Measurements from ENCODE around the gene CCDC192. TPM values are rescaled to one million over a fixed set of nuclear protein-coding genes. Genes with fewer than 3 reads are reported as not detected.

The CCDC192 gene
- total RNA-seq, 1 experiment from 2014 or later = 0.24 TPM

- H3K4me3 ChIP-seq (ENCODE audit: insufficient read depth, low read depth, low read length) = no peak overlapping the region
- H3K36me3 ChIP-seq (replicated peaks; ENCODE audit: control insufficient read depth, insufficient read depth, low read length) = no peaks in the 10 kb centered on the region
- no peaks in the 10 kb centered on the region; the same call in 1 of the 2 replicates for H3K27me3 ChIP-seq (ENCODE audit: control insufficient read depth, insufficient read depth, low read length)
- no peak for DNase-seq
Observed at GRCh38 chr5:127906562-127907204, 203.5 kb downstream of the CCDC192 start.

- no peak for DNase-seq
- Histone ChIP-seq H3K36me3 (replicated peaks; ENCODE audit: control insufficient read depth, insufficient read depth, low read length) (no peaks in the 10 kb centered on the region), H3K27me3 (ENCODE audit: control insufficient read depth, insufficient read depth, low read length) (no peaks in the 10 kb centered on the region; the same call in 1 of the 2 replicates)
Observed at GRCh38 chr5:127907907-127908306, 204.7 kb downstream of the CCDC192 start.

GRCh38 chr5:127909066-127909465, 205.9 kb downstream of the CCDC192 start:
- Histone ChIP-seq H3K4me3 (ENCODE audit: insufficient read depth, low read depth, low read length) (no peak overlapping the region), H3K27me3 (ENCODE audit: control insufficient read depth, insufficient read depth, low read length) (no peaks in the 10 kb centered on the region; the same call in 1 of the 2 replicates), H3K36me3 (replicated peaks; ENCODE audit: control insufficient read depth, insufficient read depth, low read length) (no peaks in the 10 kb centered on the region)
- DNase-seq = peak; percentile 50

More at GRCh38 chr5:127907907-127908306, 204.7 kb downstream of the CCDC192 start:
- H3K4me3 ChIP-seq (ENCODE audit: insufficient read depth, low read depth, low read length) = no peak overlapping the region

- Histone ChIP-seq H3K36me3 (replicated peaks; ENCODE audit: control insufficient read depth, insufficient read depth, low read length) (no peaks in the 10 kb centered on the region), H3K27me3 (ENCODE audit: control insufficient read depth, insufficient read depth, low read length) (peaks cover 1% of the 10 kb centered on the region; the same call in 1 of the 2 replicates), H3K4me3 (ENCODE audit: insufficient read depth, low read depth, low read length) (no peak overlapping the region)
- no peak for DNase-seq
Observed at GRCh38 chr5:127909821-127910220, 206.6 kb downstream of the CCDC192 start.

- H3K36me3 ChIP-seq (replicated peaks; ENCODE audit: control insufficient read depth, insufficient read depth, low read length) = no peaks in the 10 kb centered on the region
- H3K4me3 ChIP-seq (ENCODE audit: insufficient read depth, low read depth, low read length) = no peak overlapping the region
- no peak for DNase-seq
Observed at GRCh38 chr5:127910307-127910956, 207.2 kb downstream of the CCDC192 start.

GRCh38 chr5:127911619-127912018, 208.4 kb downstream of the CCDC192 start:
- no peak overlapping the region for H3K4me3 ChIP-seq (ENCODE audit: insufficient read depth, low read depth, low read length)
- peaks cover 1% of the 10 kb centered on the region; the same call in 1 of the 2 replicates for H3K27me3 ChIP-seq (ENCODE audit: control insufficient read depth, insufficient read depth, low read length)
- no peak for DNase-seq
- H3K36me3 ChIP-seq (replicated peaks; ENCODE audit: control insufficient read depth, insufficient read depth, low read length) = no peaks in the 10 kb centered on the region

More at GRCh38 chr5:127910307-127910956, 207.2 kb downstream of the CCDC192 start:
- peaks cover 1% of the 10 kb centered on the region; the same call in 1 of the 2 replicates for H3K27me3 ChIP-seq (ENCODE audit: control insufficient read depth, insufficient read depth, low read length)

- H3K36me3 ChIP-seq (replicated peaks; ENCODE audit: control insufficient read depth, insufficient read depth, low read length) = no peaks in the 10 kb centered on the region
- no peak overlapping the region for H3K4me3 ChIP-seq (ENCODE audit: insufficient read depth, low read depth, low read length)
- no peak for DNase-seq
- peaks cover 1% of the 10 kb centered on the region; the same call in 1 of the 2 replicates for H3K27me3 ChIP-seq (ENCODE audit: control insufficient read depth, insufficient read depth, low read length)
Observed at GRCh38 chr5:127912411-127912810, 209.2 kb downstream of the CCDC192 start.

- Histone ChIP-seq H3K4me3 (ENCODE audit: insufficient read depth, low read depth, low read length) (no peak overlapping the region), H3K27me3 (ENCODE audit: control insufficient read depth, insufficient read depth, low read length) (peaks cover 1% of the 10 kb centered on the region; the same call in 1 of the 2 replicates), H3K36me3 (replicated peaks; ENCODE audit: control insufficient read depth, insufficient read depth, low read length) (no peaks in the 10 kb centered on the region)
- no peak for DNase-seq
Observed at GRCh38 chr5:127916885-127917573, 213.8 kb downstream of the CCDC192 start.

GRCh38 chr5:127919006-127919796, 216.0 kb downstream of the CCDC192 start:
- peaks cover 1% of the 10 kb centered on the region; the same call in 1 of the 2 replicates for H3K27me3 ChIP-seq (ENCODE audit: control insufficient read depth, insufficient read depth, low read length)
- H3K36me3 ChIP-seq (replicated peaks; ENCODE audit: control insufficient read depth, insufficient read depth, low read length) = no peaks in the 10 kb centered on the region
- no peak overlapping the region for H3K4me3 ChIP-seq (ENCODE audit: insufficient read depth, low read depth, low read length)
- DNase-seq = no peak

- no peak for DNase-seq
- Histone ChIP-seq H3K27me3 (ENCODE audit: control insufficient read depth, insufficient read depth, low read length) (no peaks in the 10 kb centered on the region; the same call in 1 of the 2 replicates), H3K4me3 (ENCODE audit: insufficient read depth, low read depth, low read length) (no peak overlapping the region), H3K36me3 (replicated peaks; ENCODE audit: control insufficient read depth, insufficient read depth, low read length) (no peaks in the 10 kb centered on the region)
Observed at GRCh38 chr5:127919818-127920217, 216.6 kb downstream of the CCDC192 start.

- DNase-seq = no peak
- Histone ChIP-seq H3K4me3 (ENCODE audit: insufficient read depth, low read depth, low read length) (no peak overlapping the region), H3K27me3 (ENCODE audit: control insufficient read depth, insufficient read depth, low read length) (peaks cover 2% of the 10 kb centered on the region; the same call in 1 of the 2 replicates), H3K36me3 (replicated peaks; ENCODE audit: control insufficient read depth, insufficient read depth, low read length) (no peaks in the 10 kb centered on the region)
Observed at GRCh38 chr5:127920936-127921335, 217.7 kb downstream of the CCDC192 start.

GRCh38 chr5:127922603-127923002, 219.4 kb downstream of the CCDC192 start:
- DNase-seq = no peak
- H3K27me3 ChIP-seq (ENCODE audit: control insufficient read depth, insufficient read depth, low read length) = peaks cover 5% of the 10 kb centered on the region; the same call in 1 of the 2 replicates
- H3K36me3 ChIP-seq (replicated peaks; ENCODE audit: control insufficient read depth, insufficient read depth, low read length) = no peaks in the 10 kb centered on the region
- H3K4me3 ChIP-seq (ENCODE audit: insufficient read depth, low read depth, low read length) = no peak overlapping the region

- Histone ChIP-seq H3K36me3 (replicated peaks; ENCODE audit: control insufficient read depth, insufficient read depth, low read length) (no peaks in the 10 kb centered on the region), H3K27me3 (ENCODE audit: control insufficient read depth, insufficient read depth, low read length) (peaks cover 5% of the 10 kb centered on the region; the same call in 1 of the 2 replicates), H3K4me3 (ENCODE audit: insufficient read depth, low read depth, low read length) (no peak overlapping the region)
- DNase-seq = no peak
Observed at GRCh38 chr5:127923804-127924570, 220.8 kb downstream of the CCDC192 start.
